GM18499 (cell line): ENCODE results near the gene PLCB2.

Experiments used
- ATAC-seq: cut with Tn5 transposase; IDR thresholded peaks from one replicate; pipeline ENCODE4 v1.9.1; 2021; ENCODE audit warnings: moderate number of reproducible peaks; ENCODE audit not compliant: insufficient read depth, unreplicated experiment

The PLCB2 gene

GRCh38 chr15:40241269-40242212 lies 66.2 kb downstream of the PLCB2 start:
- ATAC-seq = no peak

GRCh38 chr15:40240619-40241221 lies 67.0 kb downstream of the PLCB2 start:
- ATAC-seq = no peak

- no peak for ATAC-seq
Measured at GRCh38 chr15:40239693-40240618, 67.8 kb downstream of the PLCB2 start.

- no peak for ATAC-seq
Measured at GRCh38 chr15:40239404-40239692, 68.4 kb downstream of the PLCB2 start.

GRCh38 chr15:40238532-40239403 lies 69.0 kb downstream of the PLCB2 start, which contains the start of gene PAK6:
TSS of gene PAK6 (plus strand) at chr15:40239063. CDS start at chr15:40264786, 25,723 bp downstream.
- ATAC-seq = no peak
